Neutrophil (primary cell): ENCODE results near the gene OR2G2.

Source experiments
- H3K27ac ChIP-seq: fragments of 200-600 bp; sonication (generic); 2 replicates; pipeline ENCODE4 v1.5.1; 2016; ENCODE audit warnings: mild to moderate bottlenecking, moderate library complexity
- H3K27me3 ChIP-seq: fragments of 200-600 bp; sonication (generic); 2 replicates; pipeline ENCODE4 v1.6.0; 2016; ENCODE audit warnings: mild to moderate bottlenecking
- H3K36me3 ChIP-seq: fragments of 200-600 bp; sonication (generic); 2 replicates; pipeline ENCODE4 v1.5.1; 2017
- H3K4me1 ChIP-seq, 2 experiments: fragments of 200-600 bp in 1 of 2; sonication (generic) in 1 of 2; 1 replicate in 1 of 2; 2 replicates in 1 of 2; pipeline versions ENCODE4 v1.5.1 to v1.6.1; 2013 to 2016; ENCODE audit warnings: low read depth in 1 of 2, low read length in 1 of 2, mild to moderate bottlenecking in 1 of 2, moderate library complexity in 1 of 2; ENCODE audit not compliant: control insufficient read depth in 1 of 2, insufficient read depth in 1 of 2
- H3K4me3 ChIP-seq, 2 experiments: fragments of 200-600 bp in 1 of 2; sonication (generic) in 1 of 2; 1 replicate in 1 of 2; 2 replicates in 1 of 2; pipeline ENCODE4 v1.5.1; 2013 to 2016; ENCODE audit warnings: low read depth in 1 of 2, low read length in 1 of 2, mild to moderate bottlenecking in 1 of 2, moderate library complexity in 1 of 2
- H3K9me3 ChIP-seq: fragments of 200-600 bp; sonication (generic); 2 replicates; pipeline ENCODE4 v1.5.1; 2016
- TF ChIP-seq, protein P1 (sequence below): fragments of 200-600 bp; sonication (generic); IDR thresholded peaks from 2 replicates; pipeline ENCODE4 v1.5.1; 2016; ENCODE audit warnings: antibody characterized with exemption

OR2G2 gene

GRCh38 chr1:247548769-247549182, 39.4 kb upstream of the OR2G2 start, which contains the start of gene GCSAML:
TSS of gene GCSAML (plus strand) at chr1:247549134. CDS start at chr1:247549192, 58 bp downstream.
- peaks cover 7 to 12% of the 10 kb centered on the region in 2 experiments for H3K4me1 ChIP-seq
- peaks cover 35% of the 10 kb centered on the region for H3K27me3 ChIP-seq
- no peak within 1 kb of the TSS for H3K27ac ChIP-seq
- H3K4me3 ChIP-seq, result no peak within 1 kb of the TSS
- H3K9me3 ChIP-seq, result no peaks in the 10 kb centered on the region
- TF ChIP-seq, protein P1, sequence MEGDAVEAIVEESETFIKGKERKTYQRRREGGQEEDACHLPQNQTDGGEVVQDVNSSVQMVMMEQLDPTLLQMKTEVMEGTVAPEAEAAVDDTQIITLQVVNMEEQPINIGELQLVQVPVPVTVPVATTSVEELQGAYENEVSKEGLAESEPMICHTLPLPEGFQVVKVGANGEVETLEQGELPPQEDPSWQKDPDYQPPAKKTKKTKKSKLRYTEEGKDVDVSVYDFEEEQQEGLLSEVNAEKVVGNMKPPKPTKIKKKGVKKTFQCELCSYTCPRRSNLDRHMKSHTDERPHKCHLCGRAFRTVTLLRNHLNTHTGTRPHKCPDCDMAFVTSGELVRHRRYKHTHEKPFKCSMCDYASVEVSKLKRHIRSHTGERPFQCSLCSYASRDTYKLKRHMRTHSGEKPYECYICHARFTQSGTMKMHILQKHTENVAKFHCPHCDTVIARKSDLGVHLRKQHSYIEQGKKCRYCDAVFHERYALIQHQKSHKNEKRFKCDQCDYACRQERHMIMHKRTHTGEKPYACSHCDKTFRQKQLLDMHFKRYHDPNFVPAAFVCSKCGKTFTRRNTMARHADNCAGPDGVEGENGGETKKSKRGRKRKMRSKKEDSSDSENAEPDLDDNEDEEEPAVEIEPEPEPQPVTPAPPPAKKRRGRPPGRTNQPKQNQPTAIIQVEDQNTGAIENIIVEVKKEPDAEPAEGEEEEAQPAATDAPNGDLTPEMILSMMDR, result no peak
- H3K36me3 ChIP-seq, result no peaks in the 10 kb centered on the region

DNA sequence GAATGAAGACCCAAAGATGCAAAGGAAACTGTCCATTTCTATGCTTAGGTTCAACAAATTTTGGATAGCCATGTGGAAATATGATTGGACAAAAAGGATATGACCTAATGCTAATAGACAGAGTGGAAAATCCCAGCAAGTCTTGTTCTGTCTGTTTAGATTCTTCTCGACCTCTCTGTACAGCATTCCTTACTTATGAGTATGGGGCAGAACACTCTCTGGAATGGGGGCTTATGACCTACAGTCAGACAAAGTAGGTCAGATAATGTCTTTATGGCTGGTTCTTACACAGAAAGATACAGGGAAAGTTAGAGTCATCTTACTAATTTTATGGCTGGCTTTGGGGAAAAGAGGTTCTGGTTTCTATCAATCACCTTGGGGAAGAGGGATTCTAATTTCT, 36.4 kb upstream of the OR2G2 start:
- no peak overlapping the region for H3K4me3 ChIP-seq
- TF ChIP-seq, protein P1, result no peak

DNA sequence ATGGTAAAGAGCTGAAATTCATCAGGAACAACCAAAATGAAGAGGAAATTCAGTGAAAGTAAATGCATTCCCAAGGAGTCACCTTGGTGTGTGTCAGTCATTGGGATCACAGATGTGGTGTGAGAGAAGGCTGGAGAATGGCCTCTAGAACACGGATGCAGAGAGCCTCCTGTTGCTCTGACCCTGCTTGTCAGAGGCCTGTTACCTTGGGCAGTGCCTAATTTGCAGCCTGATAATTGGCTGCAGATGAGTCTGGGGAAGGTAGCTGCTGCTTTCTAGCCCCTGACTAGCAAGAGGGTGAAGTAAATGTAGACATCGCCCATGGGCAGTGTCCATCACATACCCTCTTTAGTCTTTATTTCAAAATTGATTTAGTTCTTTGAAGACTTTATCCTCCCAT, 35.9 kb upstream of the OR2G2 start:
- peaks cover 7 to 12% of the 10 kb centered on the region in 2 experiments for H3K4me1 ChIP-seq
- no peak overlapping the region for H3K27ac ChIP-seq
- no peak overlapping the region for H3K4me3 ChIP-seq
- no peaks in the 10 kb centered on the region for H3K9me3 ChIP-seq
- H3K27me3 ChIP-seq, result peaks cover 28% of the 10 kb centered on the region
- TF ChIP-seq, protein P1, result no peak
- no peaks in the 10 kb centered on the region for H3K36me3 ChIP-seq

More for the DNA sequence above, 36.4 kb upstream of the OR2G2 start:
- Histone ChIP-seq H3K27me3 (peaks cover 33% of the 10 kb centered on the region), H3K36me3 (no peaks in the 10 kb centered on the region), H3K9me3 (no peaks in the 10 kb centered on the region), H3K27ac (no peak overlapping the region), H3K4me1 (peaks cover 7 to 12% of the 10 kb centered on the region in 2 experiments)

DNA sequence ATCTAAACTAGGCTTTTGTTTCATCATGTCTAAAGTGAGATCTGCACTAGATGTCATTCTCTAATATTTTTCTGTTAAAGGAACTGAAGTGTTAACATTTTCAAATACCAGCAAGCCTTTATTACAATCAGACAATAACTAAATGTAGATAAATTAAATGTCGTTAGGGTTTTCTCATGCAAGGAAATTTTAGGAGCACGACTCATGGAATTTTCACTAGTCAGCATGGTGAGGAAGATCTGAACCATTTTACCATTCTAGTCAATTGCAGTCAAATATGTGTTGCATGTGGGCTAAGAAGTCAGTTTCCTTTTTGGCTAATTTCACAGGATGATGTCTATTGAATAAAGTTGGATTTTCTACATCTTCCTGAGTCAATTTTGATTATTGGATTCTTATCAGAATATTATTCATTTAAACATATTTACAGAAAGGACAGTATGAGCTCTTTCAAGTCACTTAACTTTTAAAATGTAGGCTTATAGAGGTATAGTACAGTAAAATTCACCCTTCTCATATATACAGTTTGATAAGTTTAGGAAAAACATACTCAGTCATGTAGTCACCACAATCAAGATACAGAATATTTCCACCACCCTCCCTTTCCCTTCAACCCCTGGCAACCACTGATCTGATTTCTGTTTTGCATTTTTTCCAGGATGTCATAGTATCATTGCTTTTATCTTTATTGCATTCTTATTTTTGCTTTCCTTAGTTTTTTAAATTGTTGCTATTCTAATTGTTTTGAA, 30.1 kb upstream of the OR2G2 start:
- Histone ChIP-seq H3K4me3 (no peak overlapping the region), H3K4me1 (no peaks in the 10 kb centered on the region), H3K36me3 (no peaks in the 10 kb centered on the region), H3K9me3 (no peaks in the 10 kb centered on the region), H3K27me3 (no peaks in the 10 kb centered on the region), H3K27ac (no peak overlapping the region)
- TF ChIP-seq, protein P1, result no peak

- Histone ChIP-seq H3K4me3 (no peak overlapping the region), H3K4me1 (no peaks in the 10 kb centered on the region), H3K27me3 (no peaks in the 10 kb centered on the region), H3K9me3 (no peaks in the 10 kb centered on the region), H3K36me3 (no peaks in the 10 kb centered on the region), H3K27ac (no peak overlapping the region)
- TF ChIP-seq, protein P1, result no peak
Observed at GRCh38 chr1:247561711-247562110, 26.4 kb upstream of the OR2G2 start.
